GM21360 (cell line): ENCODE data around the gene GATAD2B.
A peak's percentile ranks its signal among the peaks of the same experiment; 100 is the strongest.
"Not testable (repeated sequence)": the region's sequence is repeated elsewhere in the genome, so short reads cannot be mapped to it uniquely, and the experiment has no call there.

ENCODE experiments used
- ATAC-seq: cut with Tn5 transposase; IDR thresholded peaks from one replicate; pipeline ENCODE4 v1.9.1; 2021; ENCODE audit warnings: mild to moderate bottlenecking, moderate library complexity; ENCODE audit not compliant: unreplicated experiment

The GATAD2B gene

DNA sequence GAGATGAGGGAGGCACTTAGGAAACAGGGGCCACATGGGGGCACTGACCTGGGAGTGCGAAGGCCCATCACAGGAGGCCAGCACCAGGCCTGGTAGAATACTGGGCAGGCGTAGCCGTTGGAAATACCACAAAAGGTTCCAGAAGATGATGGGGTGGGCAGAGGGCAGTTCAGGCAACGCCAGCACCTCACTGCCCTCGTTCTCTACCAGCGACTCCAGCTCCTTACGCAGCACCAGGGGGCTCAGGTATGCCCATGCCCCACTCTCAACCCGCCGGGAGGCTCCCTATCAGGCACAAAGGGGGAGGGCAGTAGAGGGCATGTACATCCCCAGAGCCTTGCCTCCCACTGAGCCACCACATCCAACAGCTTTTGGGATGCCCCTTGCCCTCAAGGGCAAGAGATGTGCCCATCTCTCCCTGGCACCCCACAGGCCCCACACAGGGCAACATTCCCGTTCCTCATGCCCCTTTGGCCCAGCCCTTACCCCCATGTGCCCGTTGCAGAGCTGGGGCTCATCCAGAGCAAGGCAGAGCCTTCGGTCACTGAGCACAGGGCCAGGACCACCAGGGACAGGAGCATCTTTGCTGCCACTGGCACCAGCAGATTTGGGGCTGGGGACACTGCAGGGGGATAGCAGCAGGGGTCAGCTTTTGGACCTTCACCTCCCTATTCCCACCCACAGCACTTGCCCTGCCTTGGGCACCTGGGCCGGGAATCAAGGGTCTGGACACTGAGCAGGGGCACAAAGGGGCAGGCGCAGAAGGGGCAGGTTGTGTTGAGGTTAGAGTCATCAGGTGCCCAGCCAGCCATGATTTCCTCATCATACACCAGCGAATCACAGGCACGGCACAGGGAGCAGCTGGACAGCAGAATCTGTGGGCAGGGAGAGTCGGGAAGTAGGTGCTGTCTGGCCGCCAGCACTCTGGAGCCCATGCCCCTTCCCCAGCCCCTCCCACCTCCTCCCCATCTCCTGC lies 9.7 kb upstream of the GATAD2B start:
- ATAC-seq: no peak

DNA sequence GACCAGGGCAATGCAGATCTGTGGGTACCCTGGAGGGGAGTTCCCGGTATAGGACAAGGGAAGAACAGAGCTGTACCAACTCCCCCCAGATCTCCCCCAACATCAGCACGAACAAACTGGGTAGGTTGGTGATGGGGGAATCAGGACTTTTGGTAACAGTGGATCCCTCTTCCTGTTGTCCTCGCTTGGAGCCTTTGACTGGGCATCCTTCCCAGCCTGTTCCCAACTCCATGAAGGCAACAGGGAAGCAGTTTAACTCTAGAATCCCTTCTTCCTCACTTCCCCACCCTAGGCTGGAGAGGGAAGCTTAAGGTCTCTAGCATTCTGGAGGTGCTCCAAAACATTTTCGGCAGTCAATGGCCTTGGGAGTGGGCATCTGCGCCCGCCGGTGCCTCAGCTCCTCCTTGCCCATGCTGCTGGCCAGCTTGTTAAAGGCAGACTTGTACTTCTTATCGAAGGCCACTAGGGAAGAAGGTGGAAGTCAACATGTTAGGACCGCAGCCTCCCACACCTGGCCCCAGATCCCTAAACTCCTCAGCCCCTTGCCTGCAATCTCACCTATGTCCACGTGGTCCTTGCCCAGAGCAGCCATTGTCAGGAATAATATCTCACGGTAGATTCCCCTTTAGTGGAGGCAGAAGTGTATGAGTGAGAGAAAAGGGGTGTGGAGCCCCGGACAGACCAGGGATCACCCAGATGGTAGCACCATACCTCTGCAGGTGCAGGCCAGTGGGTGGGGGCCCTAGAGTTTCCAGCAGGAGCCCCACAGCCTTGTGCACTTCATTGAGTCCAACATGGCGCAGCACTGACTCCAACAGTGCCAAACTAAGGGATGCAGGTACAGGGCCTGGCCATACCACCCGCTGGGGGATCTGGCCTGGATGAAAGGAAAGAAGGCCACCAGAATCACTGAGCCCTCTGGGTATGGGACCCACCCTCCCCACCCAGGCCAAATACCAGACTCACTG lies 7.5 kb upstream of the GATAD2B start:
- ATAC-seq: no peak

- ATAC-seq: no peak
Measured at GRCh38 chr1:153929426-153929825, 6.7 kb upstream of the GATAD2B start.

DNA sequence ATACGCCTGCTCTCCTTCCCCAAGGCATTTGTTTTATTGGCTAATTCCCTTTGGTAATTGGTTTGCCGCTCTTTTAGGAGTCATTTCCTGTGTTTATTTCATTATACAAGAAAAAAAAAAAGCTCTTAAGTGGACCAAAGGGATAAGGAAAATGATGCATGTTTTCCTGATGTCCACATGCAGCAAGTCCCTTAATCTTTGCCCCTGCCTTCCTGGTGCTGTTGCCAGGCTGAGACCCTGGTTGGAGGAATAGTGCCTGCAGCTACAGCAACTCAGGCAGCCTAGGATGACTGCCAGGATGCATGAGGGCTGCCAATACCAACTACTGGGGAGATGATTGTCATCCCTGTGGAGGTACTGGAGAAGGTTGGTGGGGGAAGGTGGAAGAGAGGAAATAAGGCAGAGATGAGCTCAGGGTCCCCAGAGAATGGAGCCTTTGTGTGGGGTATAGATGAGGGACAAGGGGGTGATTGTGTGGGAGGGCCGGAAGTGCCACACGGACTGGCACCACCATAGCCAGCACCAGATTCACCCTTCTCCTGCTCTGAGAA lies 6.1 kb upstream of the GATAD2B start:
- no peak for ATAC-seq

- ATAC-seq: no peak
Measured at GRCh38 chr1:153928245-153928644, 5.5 kb upstream of the GATAD2B start.

- no peak for ATAC-seq
Measured at GRCh38 chr1:153926405-153926804, 3.6 kb upstream of the GATAD2B start.

DNA sequence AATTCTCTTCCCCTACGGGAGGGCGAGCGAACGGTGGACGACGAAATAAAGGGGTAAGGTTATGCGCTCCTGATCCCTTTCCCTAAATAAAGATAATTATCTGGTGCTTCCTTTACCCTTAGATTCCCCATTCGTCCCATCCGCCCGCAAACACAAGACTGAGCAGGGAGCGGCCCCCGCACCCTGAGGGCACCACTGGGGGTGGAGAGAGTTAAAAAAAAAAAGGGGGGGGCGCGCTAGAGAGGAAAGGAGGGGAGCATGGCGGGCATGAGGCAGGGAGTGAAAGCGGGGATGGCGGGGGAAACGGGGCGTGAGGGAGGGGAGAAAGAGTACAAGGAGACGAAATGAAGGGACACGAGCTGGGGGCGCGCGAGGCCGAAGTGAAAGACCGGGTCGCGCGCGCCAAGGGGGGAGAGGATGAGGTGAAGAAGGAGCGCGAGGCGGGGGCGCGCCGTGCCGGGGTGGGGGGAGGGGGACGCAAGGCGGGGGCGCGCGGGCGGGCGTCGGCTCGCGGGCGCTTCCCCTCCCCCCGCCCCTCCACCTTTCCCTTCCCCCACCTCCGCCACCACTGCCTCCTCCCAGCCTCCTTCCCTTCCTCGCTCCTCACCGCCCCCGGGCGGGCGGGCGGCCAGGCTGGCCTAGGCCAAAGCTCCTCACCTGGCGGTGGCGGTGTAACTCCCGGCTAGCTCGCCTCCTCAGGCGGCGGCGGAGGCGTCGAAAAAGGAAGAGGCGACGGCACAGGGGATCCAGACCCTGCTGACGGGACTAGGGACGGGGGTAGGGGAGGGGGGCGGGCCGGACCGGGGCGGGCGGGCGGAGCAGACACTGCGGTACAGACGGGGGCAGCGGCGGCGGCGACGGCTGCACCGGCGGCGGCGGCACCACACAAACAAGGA lies 448 bp downstream of the GATAD2B start:
- ATAC-seq: peak; percentile 35

DNA sequence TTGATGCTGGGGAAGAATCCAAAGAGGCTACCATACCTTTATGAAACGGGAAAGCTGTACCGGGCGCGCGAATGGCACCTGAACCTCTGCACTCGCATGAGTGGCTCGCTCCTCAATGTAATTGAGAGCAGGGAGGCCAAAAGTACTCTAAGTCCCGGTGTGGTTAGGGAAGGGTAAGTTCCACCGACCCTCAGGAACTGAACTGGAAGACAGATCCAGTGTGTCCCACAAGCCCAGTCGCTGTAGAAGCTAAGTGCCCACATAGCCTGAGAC lies 1.0 kb downstream of the GATAD2B start:
- ATAC-seq: no peak

DNA sequence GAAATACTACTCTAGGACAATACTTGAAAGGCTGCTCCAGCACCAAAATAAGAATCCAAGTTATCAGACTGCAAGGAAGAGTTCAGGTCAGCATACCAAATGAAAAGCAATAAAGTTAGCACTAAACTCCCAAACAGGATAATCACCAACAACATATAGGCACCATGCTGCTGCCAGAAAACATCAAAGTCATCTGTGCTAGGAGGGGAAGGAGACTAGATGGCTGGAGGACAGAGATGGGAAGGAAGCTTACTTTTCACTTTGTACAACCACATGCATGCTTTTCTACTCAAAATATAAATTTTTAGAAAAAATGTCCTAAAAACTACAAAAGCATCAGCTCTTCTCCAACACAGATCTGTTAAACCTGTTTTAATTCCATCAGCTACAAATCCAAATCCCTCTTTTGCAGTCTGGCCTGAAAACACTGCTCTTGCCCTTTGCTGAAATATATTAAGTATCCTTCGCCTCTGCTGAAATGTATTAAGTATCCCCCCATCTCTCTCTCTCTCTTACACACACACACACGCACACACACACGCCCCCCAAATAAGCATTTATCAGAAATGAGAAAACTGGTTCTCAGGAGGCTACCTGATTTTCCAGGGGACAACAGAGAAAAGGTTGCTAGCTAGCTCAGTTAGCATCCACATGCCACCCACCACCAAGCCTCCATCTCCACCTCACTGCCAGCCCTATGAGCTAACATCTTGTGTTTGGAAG lies 1.5 kb downstream of the GATAD2B start:
- ATAC-seq: no peak

- no peak for ATAC-seq
Measured at GRCh38 chr1:153919876-153920852, 2.6 kb downstream of the GATAD2B start.

DNA sequence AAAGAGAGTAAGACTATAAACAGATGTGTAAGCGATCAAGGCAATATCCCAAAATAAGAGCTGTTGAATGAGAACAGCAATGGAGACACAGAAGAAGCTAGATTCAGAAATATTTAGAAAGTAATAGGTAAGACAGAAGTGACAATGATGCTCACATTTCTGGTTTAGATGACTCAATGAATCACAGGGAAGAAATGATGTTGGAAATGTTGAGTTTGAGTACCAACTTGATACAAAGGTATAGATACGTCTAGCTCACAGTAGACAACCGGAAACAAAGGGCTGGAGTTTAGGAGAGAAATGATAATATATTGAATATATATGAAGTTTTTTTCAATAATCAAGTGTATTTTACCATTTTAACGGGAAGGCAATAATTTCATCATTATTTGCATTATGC lies 6.5 kb downstream of the GATAD2B start:
- ATAC-seq: no peak

DNA sequence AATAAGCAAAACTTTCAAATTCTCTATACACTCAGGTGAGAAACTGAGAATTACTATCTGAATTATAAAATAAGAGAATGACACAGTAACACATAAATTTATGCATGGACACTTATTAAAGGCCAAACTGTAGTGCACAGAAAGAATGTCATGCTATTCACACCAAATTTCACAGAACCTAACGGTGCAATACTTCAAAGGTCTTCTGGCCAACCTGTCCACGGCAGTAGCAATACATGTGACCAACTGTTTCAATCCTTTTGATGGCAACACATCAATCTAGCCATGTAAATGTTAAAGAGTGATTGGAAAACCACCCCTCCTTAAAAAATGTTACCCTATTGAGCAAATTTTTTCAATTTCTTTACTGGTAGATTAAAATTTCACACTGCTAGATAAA lies 10.4 kb downstream of the GATAD2B start:
- ATAC-seq: no peak

DNA sequence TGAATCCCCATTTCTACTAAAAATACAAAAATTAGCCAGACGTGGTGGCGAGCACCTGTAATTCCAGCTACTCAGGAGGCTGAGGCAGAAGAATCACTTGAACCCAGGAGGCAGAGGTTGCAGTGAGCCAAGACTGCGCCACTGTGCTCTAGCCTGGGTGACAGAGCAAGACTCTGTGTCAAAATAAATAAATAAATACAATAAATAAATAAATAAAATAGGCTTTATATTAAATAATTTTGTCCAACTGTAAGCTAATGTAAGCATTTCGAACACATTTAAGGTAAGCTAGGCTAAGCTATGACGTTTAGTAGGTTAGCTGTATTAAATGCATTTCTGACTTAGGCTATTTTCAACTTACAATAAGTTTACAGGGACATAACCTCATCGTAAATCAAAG lies 12.2 kb downstream of the GATAD2B start:
- ATAC-seq: not testable (repeated sequence)

DNA sequence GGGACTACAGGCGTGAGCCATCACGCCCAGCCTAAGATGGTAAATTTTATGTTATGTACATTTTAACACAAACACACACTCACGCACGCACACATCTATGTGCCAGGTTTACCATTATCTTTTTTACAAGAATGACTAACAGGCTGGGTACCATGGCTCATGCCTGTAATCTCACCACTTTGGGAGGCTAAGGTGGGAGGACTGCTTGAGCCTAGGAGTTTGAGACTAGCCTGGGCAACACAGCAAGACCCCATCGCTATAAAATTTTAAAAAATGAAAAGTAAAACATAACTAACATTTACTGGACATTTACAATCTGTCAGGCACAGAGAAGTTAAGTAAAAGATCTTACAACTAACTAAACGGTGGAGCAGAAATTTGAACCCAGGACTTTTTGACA lies 14.7 kb downstream of the GATAD2B start:
- ATAC-seq: no peak

GRCh38 chr1:153907134-153907533 lies 15.6 kb downstream of the GATAD2B start:
- ATAC-seq: no peak

GRCh38 chr1:153906396-153906795 lies 16.4 kb downstream of the GATAD2B start:
- no peak for ATAC-seq

DNA sequence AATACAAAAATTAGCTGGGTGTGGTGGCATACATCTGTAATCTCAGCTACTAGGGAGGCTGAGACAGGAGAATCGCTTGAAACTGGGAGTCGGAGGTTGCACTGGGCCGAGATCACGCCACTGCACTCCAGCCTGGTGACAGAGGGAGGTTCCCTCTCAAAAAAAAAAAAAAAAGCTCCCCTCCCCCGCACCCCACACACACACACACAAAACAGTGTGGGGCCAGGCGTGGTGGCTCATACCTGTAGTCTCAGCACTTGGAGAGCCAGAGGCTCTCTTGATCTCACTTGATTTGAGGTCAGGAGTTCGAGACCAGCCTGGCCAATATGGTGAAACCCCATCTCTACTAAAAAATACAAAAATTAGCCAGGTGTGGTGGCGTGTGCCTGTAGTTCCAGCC lies 16.9 kb downstream of the GATAD2B start:
- not testable (repeated sequence) for ATAC-seq

GRCh38 chr1:153903841-153904455 lies 18.8 kb downstream of the GATAD2B start:
- ATAC-seq: no peak
